Lower lobe of right lung (tissue), 2 donors: Measurements from ENCODE around the gene CSNK2B. TPM values are rescaled to one million over a fixed set of nuclear protein-coding genes. Genes with fewer than 3 reads are reported as not detected.
"Not testable (repeated sequence)": the region's sequence is repeated elsewhere in the genome, so short reads cannot be mapped to it uniquely, and the experiment has no call there.

Source experiments
- ATAC-seq, 2 donors: fragments of 200-7000 bp; cut with Tn5 transposase; one replicate each; pipeline ENCODE4 v1.9.1; 2020 to 2022; ENCODE audit warnings: mild to moderate bottlenecking in 2 of 2, moderate library complexity in 2 of 2
- DNase-seq: peaks from one replicate; pipeline ENCODE4 v3.0.0-alpha.2; 2020
- H3K27ac ChIP-seq: fragments of 200-600 bp; one replicate; pipeline ENCODE4 v1.8.0; 2022
- H3K27me3 ChIP-seq: fragments of 200-600 bp; one replicate; pipeline ENCODE4 v1.8.0; 2022; ENCODE audit warnings: low read depth
- H3K36me3 ChIP-seq: fragments of 200-600 bp; one replicate; pipeline ENCODE4 v1.8.0; 2022; ENCODE audit warnings: mild to moderate bottlenecking
- H3K4me1 ChIP-seq: fragments of 200-600 bp; one replicate; pipeline ENCODE4 v1.8.0; 2022
- H3K4me3 ChIP-seq: fragments of 200-600 bp; one replicate; pipeline ENCODE4 v1.8.0; 2022; ENCODE audit warnings: mild to moderate bottlenecking
- H3K9me3 ChIP-seq: fragments of 200-600 bp; one replicate; pipeline ENCODE4 v1.8.0; 2022
- CTCF ChIP-seq: fragments of 200-600 bp; IDR thresholded peaks from one replicate; pipeline ENCODE4 v1.8.0; 2022; ENCODE audit warnings: antibody characterized with exemption, mild to moderate bottlenecking
- intact Hi-C: fragments of 100-400 bp; cut with DNase I; formaldehyde crosslinking; loops from one replicate; pipeline ENCODE4 v1.11.0; 2022
- total RNA-seq: library from RNA; stranded (reverse); fragmentation: NEBNext Ultra II Directional; extraction: Animal tissue kit (Norgen Biotek cat#: 25700); gene quantifications from one replicate; pipeline ENCODE4 v1.2.1, GENCODE V29; 2021
- donor health status: DM: no; HTN: yes; CAD: no; lungs with severe emphysema.

The CSNK2B gene
- total RNA-seq, 1 donor from 2014 or later, result 117 TPM

GRCh38 chr6:31707701-31708100 is 41.8 kb downstream of the CSNK2B start:
- DNase-seq (no peak), ATAC-seq (no peak)
- no peak for TF ChIP-seq CTCF
- H3K4me1 ChIP-seq, result peaks cover 14% of the 10 kb centered on the region
- H3K27me3 ChIP-seq, result no peaks in the 10 kb centered on the region
- no peak overlapping the region for H3K4me3 ChIP-seq
- no peaks in the 10 kb centered on the region for H3K9me3 ChIP-seq
- H3K36me3 ChIP-seq, result no peaks in the 10 kb centered on the region
- H3K27ac ChIP-seq, result no peak overlapping the region
- intact Hi-C loops, result no loop called here

GRCh38 chr6:31708224-31708623 is 42.3 kb downstream of the CSNK2B start:
- no peaks in the 10 kb centered on the region for H3K9me3 ChIP-seq
- ATAC-seq (no peak), DNase-seq (no peak)
- no peaks in the 10 kb centered on the region for H3K27me3 ChIP-seq
- H3K36me3 ChIP-seq, result no peaks in the 10 kb centered on the region
- TF ChIP-seq CTCF, result no peak
- H3K27ac ChIP-seq, result no peak overlapping the region
- intact Hi-C loops, result no loop called here
- peaks cover 14% of the 10 kb centered on the region for H3K4me1 ChIP-seq
- no peak overlapping the region for H3K4me3 ChIP-seq

GRCh38 chr6:31709157-31709556 is 43.3 kb downstream of the CSNK2B start:
- H3K36me3 ChIP-seq, H3K4me1 ChIP-seq, H3K4me3 ChIP-seq, H3K27me3 ChIP-seq, intact Hi-C loops, H3K9me3 ChIP-seq, ATAC-seq, H3K27ac ChIP-seq: not testable (repeated sequence)
- DNase-seq, result peak; percentile 70

GRCh38 chr6:31710523-31711219 is 44.8 kb downstream of the CSNK2B start:
- no peak for DNase-seq
- Histone ChIP-seq H3K36me3 (no peaks in the 10 kb centered on the region), H3K9me3 (no peaks in the 10 kb centered on the region), H3K27me3 (no peaks in the 10 kb centered on the region), H3K27ac (no peak overlapping the region), H3K4me3 (no peak overlapping the region), H3K4me1 (peaks cover 7% of the 10 kb centered on the region)
- TF ChIP-seq CTCF, result no peak
- ATAC-seq, result no peak
- intact Hi-C loops, result no loop called here

- no peaks in the 10 kb centered on the region for H3K27me3 ChIP-seq
- DNase-seq (no peak), ATAC-seq (peak; percentile 41 to 44)
- intact Hi-C loops, result no loop called here
- H3K4me3 ChIP-seq, result no peak overlapping the region
- no peaks in the 10 kb centered on the region for H3K9me3 ChIP-seq
- no peak overlapping the region for H3K27ac ChIP-seq
- peaks cover 7% of the 10 kb centered on the region for H3K4me1 ChIP-seq
- no peaks in the 10 kb centered on the region for H3K36me3 ChIP-seq
- TF ChIP-seq CTCF, result no peak
These were observed 45.4 kb downstream of the CSNK2B start for GRCh38 chr6:31711233-31711632.

- H3K9me3 ChIP-seq, result no peaks in the 10 kb centered on the region
- ATAC-seq (peak; percentile 45 to 47), DNase-seq (no peak)
- H3K4me1 ChIP-seq, result peaks cover 7% of the 10 kb centered on the region
- TF ChIP-seq CTCF, result no peak
- H3K27ac ChIP-seq, result no peak overlapping the region
- H3K36me3 ChIP-seq, result no peaks in the 10 kb centered on the region
- H3K4me3 ChIP-seq, result no peak overlapping the region
- no peaks in the 10 kb centered on the region for H3K27me3 ChIP-seq
- intact Hi-C loops, result no loop called here
These were observed 46.4 kb downstream of the CSNK2B start for GRCh38 chr6:31712296-31712695.
